HG03575 (cell line): ENCODE results near the gene ADCY5.

ENCODE experiments used
- ATAC-seq: cut with Tn5 transposase; IDR thresholded peaks from one replicate; pipeline ENCODE4 v1.9.1; 2021; ENCODE audit not compliant: unreplicated experiment, insufficient number of reproducible peaks, low FRiP score; ENCODE audit errors: extremely low read depth

ADCY5 gene

DNA sequence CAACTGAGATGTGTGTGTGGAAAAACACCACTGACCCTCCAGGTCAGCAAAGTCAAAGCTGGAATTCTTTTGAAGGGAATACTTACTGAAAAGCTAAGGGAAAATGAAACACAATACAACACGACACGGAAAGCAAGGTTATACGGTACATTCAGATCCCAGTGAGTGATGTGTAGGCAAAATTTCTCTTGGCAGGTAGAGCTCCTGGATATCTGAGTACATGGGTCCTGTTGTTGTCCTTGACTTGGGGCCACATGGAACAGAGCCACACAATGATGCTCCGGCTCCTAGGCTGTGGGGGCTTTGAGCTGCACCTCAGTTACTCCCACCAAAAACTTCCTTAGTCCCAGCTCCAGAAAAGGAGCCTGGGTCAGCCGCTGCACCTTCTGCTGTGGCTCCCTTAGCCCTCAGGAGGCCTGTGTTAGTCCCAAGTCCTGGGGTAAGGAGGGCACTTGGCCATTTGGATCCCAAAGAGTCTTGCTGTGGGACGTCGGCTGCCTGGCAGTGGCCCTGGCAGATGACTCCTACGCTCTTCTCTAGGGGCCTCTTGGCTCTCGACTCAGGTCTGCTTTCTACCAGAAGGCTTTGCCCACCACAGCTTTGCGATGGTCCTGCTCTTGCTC, 95.6 kb downstream of the ADCY5 start:
- ATAC-seq: no peak

DNA sequence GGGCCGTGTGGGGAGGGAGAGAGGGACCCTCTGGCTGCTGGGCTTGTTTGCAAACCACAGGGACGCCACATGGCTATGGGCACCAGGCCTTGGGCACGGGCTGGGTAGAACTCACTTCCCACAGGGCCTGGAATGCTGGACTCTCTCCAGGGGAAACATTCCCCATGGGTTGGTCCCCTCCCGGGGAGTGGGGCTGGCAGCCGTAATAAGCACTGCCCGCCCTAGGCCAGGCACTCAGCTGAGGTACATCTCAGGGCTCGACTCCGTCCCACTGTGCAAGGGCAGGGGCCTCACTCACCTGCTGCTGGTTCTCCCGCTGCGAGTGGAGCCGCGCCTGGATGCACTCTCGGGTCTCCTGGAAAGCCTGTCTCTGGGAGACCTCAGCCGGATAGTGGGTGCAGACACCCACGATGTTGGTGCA, 96.7 kb downstream of the ADCY5 start:
- no peak for ATAC-seq

DNA sequence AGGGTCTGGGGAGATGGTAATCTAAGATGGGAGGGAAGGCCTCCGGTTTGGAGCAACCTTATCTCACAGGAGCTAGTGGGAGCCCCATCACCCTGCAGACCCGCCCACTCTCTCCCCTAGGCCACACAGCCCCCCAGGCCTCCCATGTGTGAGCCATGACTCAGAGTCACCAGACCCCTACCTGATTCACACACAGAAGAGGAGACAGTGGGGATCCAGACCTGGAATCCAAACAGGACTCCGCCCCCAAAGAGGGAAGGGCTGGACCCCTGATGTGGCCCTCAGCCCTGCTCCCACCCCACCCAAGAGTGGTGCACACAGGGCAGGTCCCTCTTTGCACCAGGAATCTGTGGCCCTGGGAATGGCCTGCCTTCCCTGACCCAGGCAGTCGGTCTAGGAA, 97.4 kb downstream of the ADCY5 start:
- no peak for ATAC-seq

DNA sequence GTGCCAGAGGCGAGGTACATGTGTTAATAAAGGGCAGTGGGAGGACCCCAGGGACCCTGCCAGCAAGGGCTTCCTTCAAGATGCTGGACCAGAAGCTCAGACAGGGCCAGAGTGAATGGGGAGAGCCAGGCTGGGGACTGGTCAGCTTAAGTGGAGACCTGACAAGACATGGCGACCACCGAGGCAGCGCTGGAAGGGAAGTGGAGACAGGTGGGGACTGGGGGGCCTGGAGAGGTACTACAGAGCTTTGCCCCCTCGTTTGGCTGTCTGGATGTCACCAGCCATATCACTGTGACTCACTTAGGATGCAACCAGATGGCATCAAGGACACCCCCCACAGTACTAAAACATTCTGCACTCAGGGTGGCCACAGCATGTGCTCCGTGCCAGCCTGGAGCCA, 97.9 kb downstream of the ADCY5 start:
- no peak for ATAC-seq

DNA sequence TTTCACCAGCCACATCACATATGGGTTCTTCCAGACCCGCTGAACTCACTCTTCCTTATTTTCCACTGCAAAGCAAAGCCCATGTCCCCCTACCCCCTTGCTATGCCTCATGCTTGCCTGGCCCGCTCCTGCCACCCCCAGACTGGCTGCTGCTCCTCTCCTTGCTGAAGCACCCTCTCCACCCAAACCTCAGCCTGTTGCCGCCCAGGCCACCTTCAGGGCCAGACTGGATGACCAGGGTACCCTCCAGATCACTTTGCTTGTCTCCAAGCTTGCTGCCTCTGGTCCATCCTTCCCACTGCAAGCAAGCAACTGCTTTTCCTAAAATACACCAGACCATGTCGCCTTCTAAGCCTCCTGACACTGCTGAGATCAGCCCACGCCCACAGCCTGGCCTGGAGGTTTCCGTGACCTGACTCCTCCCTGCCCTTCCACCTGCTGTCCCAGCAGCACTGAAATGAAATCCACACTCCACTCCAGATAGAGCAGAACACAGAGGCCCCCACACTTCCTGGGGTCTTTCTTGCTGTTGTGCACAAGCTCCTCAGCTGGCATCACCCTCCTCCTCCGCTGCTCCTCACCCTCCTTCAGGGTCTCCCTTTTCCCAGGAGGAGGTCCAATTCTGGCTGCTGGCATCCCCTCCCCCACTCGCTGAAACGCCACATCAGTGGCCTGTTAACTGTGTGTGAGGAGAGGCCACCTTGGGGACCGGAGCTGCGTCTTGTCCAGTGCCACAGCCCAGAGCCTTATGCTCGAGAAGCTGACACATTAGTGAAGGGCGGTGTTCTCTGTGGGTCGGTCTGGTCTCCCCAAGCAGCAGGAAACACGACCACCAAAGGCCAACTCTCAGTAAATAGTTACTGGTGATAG, 99.1 kb downstream of the ADCY5 start:
- no peak for ATAC-seq

DNA sequence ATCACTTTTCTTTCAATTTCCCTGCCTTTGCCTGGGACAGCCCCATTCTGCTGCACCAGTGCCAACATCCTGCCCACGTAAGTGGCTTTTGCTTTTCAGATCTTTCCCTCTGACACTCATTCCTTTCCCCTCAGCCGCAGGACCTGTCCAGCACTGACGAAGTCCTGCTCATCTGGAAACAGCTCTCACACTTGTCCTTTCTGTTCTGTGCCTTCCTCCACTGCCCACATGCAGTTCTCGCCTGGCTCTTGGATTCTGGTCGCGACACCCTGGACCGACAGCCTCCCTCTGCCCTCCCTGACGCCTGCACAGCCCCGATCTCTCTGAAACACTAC, 99.7 kb downstream of the ADCY5 start:
- ATAC-seq: no peak

DNA sequence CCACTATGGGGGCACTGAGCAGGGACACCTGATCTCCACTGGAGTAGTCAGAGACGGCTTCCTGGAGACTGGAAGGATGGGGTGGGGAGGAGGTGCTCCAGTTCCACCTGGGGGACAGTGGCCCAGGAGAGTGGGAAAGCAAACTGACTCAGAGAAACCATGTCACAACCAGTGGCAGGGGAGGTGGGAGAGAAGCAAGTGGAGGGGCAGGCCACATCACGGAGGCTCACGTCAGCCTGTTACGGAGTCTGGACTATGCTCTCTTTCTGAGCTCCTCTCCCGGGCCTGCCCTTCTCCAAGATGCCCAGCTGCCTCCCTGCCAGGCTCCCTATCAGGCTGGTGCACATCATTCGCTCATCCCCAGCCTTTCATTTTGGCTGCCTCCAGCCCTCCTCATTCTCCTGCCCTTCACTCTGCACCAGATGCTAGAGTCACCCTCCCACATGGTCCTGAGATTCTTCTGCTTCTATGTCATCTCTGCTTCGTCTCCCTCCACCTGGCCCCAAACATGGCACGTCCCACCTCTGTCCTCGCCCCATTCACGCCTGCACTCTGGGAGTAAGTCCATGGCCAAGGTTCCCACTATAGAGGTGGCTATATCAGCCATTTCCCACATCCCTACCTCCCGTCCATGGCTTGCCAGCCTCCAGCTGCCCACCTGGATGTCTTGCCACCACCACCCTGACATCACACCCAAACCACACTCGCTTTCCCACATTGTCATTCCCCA, 100.3 kb downstream of the ADCY5 start:
- ATAC-seq: no peak

DNA sequence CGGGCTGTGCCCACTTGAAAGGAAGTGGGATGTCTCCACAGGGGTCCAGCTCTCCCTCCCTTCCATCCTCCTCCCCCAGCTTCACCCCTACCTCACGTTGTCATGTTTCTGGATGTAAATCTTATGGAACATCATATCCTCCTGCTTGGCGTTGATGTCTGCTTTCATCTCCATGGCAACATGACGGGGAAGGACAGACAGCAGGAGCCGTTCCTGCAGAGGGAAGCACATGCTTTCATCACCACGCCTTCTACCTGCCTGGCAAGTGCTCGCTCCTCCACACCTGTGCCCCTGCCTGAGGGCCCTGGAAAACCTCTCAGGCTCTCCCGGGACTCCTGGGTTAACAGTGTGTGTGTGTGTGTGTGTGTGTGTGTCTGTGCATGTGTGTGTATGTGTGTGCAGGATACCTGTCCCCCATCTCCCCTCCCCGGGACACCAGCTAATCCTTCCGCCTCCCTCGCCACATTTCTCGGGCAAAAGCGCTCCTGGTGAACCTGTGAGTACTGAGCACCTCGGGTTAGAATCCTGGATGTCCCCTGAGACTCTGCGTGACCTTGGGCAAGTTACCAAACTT, 101.1 kb downstream of the ADCY5 start:
- no peak for ATAC-seq

DNA sequence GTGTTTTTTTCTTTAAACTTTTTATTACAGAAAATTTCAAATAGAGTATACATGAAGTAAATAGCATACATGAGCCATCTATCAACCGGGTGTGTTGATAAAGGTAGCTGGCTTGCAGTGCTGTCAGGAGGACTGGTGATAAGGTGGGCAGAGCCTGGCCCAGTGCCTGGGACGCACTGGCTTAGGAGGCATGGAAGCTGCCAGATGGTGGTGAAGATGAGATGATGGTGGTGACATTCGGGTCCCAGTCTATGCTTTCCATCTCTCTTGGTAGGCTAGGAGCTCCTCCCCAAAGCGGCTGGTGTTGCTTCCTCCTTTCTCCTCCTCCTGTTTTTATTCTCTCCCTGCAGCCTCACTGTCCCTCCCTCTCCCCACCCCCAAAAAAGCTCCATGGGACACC, 101.7 kb downstream of the ADCY5 start:
- ATAC-seq: no peak

DNA sequence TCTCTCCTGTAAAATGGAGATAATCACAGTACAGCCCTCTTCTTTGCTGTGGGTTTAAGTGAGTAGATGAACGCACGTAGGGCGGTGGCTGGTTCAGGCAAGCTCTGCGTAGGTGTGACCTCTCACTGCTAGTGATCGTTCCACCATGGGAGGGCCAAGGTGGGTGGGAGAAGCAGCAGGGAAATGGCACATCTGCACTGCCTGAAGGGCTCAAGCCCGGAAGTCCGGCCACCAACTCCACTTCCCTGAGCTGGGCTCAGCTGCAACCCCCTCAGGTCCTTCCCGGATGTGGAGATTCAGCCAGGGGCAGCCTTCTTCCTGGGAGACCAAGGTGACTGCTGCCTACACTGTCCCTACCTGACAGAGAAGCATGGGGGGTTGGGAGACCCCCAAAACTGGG, 102.9 kb downstream of the ADCY5 start:
- no peak for ATAC-seq

DNA sequence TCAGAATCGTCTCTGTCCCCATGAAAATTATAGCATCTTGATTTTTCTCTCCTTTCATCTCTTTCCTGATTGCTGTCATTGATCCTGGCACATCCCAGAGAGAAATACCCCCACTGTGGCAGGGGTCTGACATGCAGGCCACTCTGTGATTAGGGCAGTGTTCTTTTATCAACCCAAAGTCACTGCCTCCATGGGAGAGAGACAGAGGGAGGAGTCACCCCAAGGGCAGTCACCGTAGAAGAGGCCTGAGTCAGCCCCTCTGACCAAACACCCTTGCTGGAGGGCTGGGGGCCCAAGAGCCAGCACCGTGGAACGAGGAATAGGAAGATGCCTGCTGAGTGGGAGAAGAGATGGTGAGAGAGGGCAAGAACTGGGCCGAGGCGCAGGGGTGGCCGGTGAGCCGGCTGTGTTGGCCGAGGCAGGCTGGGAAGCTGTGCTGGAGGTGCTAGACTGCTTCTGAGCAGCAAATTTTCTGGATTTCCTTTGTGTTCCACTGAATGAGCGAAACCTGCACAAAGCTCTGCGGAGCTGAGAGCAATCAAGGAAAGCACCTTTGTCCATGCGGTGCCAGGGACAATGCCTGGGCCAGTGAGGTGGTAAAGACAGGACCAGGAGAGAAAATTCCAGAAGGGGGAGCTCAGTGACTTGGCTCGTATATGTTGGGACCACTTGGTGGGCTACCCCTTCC, 103.8 kb downstream of the ADCY5 start:
- ATAC-seq: no peak

DNA sequence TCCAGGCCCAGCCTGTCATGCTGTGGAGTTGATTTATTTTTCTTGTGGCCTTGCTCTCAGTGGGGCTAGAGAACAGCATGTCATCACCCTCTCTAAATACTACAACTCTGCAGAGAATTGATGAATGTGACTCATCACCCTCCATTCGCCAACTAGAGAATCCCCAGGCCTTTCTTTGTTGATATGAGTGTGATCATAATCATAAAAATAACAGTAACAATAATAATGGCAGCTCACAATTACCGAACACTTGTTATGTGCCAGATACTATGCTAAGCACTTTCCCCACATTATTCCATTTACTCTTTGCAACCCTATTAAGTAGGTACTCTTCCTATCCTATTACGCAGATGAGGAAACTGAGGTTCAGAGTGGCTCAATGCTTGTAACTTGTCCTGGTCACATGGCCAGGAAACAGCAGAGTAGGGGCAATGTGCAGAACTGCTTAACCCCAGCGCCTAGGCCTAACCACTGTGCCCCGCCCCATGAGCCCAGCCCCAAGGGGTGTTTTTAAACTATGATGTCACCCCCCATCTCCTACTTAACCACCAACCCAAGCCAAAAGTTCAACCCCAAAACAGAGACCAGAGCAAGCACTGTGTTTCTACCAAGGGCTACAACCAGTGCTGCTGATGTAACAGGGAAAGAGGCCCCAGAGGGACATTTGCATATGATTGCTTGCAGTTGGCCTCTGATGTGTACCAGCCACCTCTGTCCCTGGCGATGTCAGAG, 104.5 kb downstream of the ADCY5 start:
- ATAC-seq: no peak

DNA sequence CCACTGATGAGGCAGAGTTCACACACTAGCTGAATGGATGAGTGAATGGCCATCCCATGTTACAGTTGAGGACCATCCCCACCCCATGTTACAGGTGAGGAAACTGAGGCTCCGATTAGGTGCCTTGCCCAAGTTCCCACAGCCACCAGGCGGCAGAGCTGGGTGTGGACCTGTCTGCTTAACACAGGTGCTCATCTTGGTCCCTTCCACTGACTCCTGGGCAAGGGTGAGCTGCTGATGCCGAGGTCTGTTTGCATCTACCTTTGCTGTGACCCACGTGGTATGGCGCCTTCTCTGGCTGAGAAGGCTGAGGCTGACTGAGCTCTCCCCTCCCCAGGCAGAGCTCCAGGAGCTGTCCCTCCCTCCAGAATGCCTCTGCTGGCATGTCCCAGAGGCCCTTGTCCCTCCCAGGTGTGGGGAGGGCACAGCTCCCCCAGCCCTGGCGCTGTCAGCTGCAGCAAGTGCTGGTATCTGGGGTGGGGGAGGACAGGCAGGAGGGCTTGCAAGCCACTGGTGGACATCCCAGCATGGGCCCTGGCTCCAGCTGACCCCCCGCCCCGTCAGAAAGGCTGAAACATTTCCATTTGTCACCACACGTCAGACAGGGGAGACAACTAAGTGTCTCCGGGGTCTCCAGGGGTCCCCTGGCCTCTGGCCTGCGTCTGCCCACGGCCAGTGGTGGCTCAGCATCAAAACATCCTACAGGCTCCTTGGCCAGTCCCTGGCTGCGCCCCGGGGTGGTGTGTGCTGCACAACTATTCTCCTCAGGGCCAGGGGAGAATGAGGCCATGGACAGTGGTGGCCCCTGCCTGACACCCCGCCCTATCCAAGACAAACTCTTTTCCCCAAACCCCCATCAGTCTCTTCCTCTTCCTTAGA, 105.4 kb downstream of the ADCY5 start:
- no peak for ATAC-seq

DNA sequence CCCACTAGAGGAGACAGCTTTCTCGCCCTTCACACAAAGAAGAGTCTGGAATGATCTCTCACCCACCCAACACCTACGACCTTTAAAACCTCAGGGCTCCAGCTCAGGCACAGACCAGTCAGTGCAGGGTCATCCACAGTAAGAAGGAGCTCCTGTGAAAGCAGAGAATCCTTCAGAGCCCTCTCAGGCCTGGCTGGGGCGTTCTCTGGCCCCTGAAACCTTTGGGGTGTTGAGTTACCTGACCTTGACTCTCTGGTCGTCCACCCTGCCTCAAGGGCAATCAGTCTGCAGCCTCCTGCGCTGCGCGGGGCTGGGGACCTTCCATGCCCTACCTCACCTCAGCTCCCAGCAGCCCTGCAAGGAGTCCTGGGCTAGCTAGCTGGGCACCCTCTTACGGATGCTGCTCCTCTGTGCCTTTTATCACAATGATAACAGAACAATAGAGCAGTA, 106.2 kb downstream of the ADCY5 start:
- ATAC-seq: no peak

DNA sequence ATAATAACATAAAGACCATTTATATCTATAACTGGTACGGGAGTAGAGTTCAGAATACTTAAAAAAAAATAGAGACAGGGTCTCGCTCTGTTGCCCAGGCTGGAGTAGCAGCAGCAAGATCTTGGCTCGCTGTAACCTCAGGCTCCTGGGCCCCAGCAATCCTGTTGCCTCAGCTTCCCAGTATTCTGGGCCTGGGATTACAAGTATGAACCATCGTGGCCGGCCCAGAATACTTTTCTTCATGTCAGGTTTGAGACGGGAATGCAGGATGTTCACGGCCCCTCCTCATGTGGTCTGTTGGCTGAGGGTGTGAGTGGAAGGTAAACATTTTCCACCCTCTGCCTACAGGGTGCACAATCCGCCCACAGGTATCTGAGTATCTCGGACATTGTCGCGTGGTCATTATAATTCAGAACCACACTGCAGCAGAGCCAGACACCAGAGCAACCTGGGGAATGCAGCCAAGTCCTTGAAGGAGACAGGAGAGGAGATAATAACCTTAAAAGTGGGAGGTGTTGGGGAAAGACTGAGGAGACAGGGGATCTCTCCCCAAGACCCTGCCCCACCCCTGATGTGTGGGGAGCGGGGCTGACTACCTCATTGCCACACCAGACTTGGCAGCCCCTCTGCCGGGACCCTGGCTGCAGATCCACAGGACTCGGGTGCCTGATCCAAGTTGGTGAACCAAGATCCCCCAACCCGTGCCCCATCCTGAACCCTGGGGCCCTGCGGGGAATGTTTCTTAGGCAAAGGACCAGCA, 106.8 kb downstream of the ADCY5 start:
- no peak for ATAC-seq

DNA sequence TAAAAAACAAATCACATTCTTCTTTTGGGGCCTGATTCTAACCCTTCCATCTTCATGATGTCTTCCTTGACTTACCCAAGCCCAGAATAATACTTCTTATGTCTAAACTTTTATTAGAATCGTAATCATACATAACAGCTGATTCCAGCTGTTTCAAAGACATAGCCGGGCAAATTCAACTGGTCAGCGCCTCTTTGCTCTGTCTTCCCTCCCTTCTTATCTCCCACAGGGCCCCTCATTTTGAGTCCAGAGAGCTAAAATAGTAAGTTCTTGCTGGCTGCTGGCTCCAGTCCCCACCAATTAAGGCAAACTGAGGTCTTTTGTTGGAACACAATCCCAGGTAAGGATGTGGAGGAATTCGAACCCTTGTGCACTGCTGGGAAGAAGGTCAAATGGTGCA, 108.6 kb downstream of the ADCY5 start:
- no peak for ATAC-seq

DNA sequence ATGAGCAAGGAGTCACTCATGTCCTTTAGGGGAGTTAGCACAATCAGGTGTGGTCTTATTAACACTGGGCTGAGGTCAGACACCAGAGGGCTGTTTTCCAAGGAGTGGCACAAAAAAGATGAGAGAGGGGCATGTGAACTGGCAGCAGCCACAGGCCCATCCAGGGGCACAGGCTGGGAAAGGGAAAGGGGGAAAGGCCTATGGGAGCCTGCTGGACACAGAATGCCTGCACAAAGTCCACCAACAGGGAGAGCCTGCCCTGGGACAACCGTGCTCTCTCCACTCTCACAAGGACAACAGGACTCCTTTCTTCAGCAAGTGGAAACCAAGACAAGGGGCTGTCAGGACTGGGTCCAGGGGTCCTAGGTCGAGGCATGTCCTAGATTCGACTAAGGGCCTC, 109.6 kb downstream of the ADCY5 start:
- no peak for ATAC-seq
